H1 (cell line): ENCODE data around the gene TAS2R41. TPM values are rescaled to one million over a fixed set of nuclear protein-coding genes. Genes with fewer than 3 reads are reported as not detected.

Experiments
- CTBP2 ChIP-seq: IDR thresholded peaks from 2 replicates; pipeline ENCODE4 v1.7.0; 2011; ENCODE audit warnings: borderline replicate concordance, mild to moderate bottlenecking, moderate library complexity, mixed read lengths, low read length; ENCODE audit not compliant: insufficient read depth, insufficient read length
- GABPA ChIP-seq: IDR thresholded peaks from 2 replicates; pipeline ENCODE4 v1.6.1; 2011; ENCODE audit warnings: mild to moderate bottlenecking, low read length, moderate library complexity, borderline replicate concordance; ENCODE audit not compliant: insufficient read depth
- HDAC2 ChIP-seq, 2 experiments: fragments of 300-600 bp in 1 of 2; sonication (generic) in 1 of 2; IDR thresholded peaks; 2 replicates each; pipeline ENCODE4 v1.6.1; 2011 to 2012; ENCODE audit warnings: low read depth in 2 of 2, low read length in 2 of 2, mild to moderate bottlenecking in 2 of 2, moderate library complexity in 2 of 2, borderline replicate concordance in 1 of 2, inconsistent platforms in 1 of 2
- SP4 ChIP-seq: IDR thresholded peaks from 2 replicates; pipeline ENCODE4 v1.6.1; 2012; ENCODE audit warnings: low read length, inconsistent platforms
- polyA plus RNA-seq, 7 experiments: library from polyadenylated mRNA; depleted of rRNA in 3 of 7; stranded (reverse) in 5 of 7; unstranded in 2 of 7; fragments of >200 nt in 5 of 7; fragments of 200-250 nt in 2 of 7; gene quantifications; 1 replicate in 5 of 7; 2 replicates in 1 of 7; 4 replicates in 1 of 7; pipeline versions ENCODE4 v1.2.1 to v1.2.3, GENCODE V29; 2011 to 2013; ENCODE audit warnings: missing spikeins in 2 of 7, mixed read lengths in 2 of 7
- total RNA-seq: library from RNA; stranded (reverse); fragmentation: NEBNext Ultra II Directional; extraction: Animal tissue kit (Norgen Biotek cat#: 25700); gene quantifications from 2 replicates; pipeline ENCODE4 v1.2.1, GENCODE V29; 2021

TAS2R41 gene
- total and polyA plus RNA-seq, 2 of the 8 experiments (the other 6 are each of a cell fraction or from before 2014, with no cell fraction given) = 0.12 TPM; not detected in 1

GRCh38 chr7:143462045-143462444 is 15.6 kb upstream of the TAS2R41 start (continued):
- TF ChIP-seq HDAC2 (IDR thresholded peaks at IDR 0.05; ENCODE audit: borderline replicate concordance in 1 of 2, low read depth in 2 of 2, low read length in 2 of 2) (no peak), GABPA (no peak), SP4 (no peak), CTBP2 (no peak)
